Activated CD4-positive, alpha-beta T cell treated with anti-CD3 and anti-CD28 coated beads, Interleukin-2, amount 50 U/mL, for 16 hours (primary cell): Measurements from ENCODE around the gene CX3CR1.
A peak's percentile ranks its signal among the peaks of the same experiment; 100 is the strongest.
"Not testable (repeated sequence)": the region's sequence is repeated elsewhere in the genome, so short reads cannot be mapped to it uniquely, and the experiment has no call there.

ENCODE experiments used
- DNase-seq: peaks from one replicate; pipeline ENCODE4 v3.0.0-alpha.2; 2020

The CX3CR1 gene

DNA sequence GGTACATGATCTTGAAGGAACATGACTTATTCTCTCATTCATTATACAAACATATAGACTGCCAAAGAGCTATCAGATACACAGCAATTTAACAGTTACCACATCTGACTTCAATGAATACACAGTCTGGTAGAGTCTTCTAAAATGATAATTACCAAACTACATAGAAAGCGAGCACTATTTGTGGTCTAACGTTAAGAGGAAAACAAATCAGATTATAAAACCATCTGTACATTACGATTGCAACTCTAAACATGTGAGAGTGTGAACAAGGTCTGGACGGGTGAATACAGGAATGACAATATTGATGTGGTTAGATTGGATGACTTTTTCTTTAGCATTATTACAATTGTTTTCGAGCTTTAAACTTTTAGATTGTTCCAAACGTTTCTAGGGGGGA lies 16.3 kb downstream of the CX3CR1 start:
- DNase-seq: no peak

DNA sequence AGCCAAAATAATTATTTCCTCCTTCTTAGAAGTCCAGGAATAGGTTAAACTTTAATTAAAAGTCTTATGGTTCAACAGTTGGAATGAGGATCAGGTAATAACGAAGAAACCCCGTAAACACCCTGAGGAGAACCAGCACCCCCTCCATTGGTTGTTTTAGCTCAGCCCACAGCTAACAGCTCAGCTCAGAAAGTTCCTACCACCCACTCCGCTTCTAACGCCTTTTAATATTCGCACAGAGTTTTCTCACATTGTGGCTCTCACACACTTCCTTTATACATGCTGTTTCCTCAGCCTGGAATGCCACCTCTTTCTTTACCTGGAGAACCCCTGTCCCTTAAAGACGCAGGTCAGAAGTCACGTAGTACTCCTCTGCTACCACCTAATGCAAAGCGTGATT lies 17.0 kb downstream of the CX3CR1 start:
- DNase-seq: no peak

GRCh38 chr3:39261726-39262125 lies 18.1 kb downstream of the CX3CR1 start:
- no peak for DNase-seq

- peak; percentile 73 for DNase-seq
Measured at GRCh38 chr3:39260957-39261356, 18.9 kb downstream of the CX3CR1 start.

DNA sequence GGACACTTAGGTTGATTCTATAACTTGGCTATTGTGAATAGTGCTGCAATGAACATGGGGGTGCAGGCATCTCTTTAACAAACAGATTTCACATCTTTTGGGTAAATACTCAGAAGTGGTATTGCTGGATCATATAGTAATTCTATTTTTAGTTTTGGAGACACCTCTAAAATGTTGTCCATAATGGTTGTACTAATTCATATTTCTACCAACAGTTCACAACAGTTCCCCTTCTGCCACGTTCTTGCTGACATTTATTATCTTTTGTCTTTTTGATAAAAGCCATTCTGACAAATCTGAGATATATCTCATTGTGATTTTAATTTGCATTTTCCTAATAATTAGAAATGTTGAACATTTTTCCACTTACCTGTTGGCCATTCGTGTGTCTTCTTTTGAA lies 19.5 kb downstream of the CX3CR1 start:
- no peak for DNase-seq

DNA sequence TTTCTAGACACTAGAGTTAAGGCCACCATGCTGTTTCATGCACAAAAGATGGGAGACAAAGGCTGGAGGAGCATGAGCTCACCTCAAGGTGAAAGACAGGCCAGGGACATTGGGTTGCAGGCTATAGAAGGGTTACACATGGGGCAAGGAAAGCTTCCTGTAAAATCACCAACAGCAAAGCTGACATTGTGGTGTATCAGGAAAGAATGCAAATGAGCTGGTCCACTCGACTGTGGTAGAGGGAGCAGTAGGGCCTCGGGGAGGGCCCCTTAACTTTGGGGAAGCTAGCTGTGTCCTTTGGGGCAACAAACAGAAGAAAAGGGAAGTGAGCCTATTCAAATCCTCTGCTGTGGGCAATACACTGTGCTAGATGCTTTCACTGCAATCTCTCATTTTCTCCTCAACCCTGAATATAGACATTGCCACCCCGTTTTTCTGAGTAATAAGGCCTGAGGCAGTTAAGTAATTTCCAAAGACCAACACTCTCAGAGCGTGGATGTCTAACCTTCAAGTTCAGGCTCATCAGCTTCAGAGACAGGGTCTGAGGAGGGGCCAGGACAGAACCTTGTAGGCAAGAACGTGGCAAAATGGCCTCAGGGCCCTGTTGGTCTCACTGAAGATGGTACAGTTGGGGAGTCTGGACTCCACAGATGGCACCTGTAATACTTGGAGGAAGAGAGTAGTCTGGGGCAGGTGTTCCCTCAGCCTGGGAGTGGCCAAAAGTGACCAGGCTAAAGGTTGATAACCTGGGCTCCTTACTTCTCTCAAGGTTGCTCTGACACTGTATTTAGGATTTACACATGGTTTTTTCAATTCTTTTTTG lies 24.1 kb downstream of the CX3CR1 start:
- no peak for DNase-seq

DNA sequence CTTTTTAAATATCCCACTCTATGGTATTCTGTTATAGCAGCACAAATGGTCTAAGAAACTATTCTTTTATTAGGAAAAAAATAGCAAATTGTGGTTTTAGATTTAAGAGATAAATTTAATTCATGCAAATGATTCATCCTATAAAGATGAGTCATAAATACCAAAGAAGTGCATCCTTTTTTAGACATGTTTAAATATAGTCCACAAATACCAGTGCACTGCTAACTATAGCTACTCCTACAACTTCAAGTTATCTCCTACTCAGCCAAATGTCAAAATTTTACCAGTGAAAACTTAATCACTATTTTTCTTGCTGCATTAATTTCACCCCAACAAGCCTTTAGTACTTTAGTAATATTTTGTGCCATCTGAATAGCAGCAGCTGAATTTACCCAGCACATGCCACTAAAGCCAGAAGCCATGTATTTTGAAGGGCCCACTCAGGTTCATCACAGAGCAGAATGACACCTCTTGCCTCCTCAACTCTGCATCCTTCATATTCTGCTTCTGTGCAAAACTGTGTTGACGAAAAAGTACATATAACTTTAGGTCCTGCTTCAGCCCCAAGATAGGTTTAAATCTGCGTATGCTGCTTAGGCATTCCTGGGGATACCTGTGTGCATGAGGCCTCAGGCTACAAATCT lies 24.9 kb downstream of the CX3CR1 start:
- no peak for DNase-seq

DNA sequence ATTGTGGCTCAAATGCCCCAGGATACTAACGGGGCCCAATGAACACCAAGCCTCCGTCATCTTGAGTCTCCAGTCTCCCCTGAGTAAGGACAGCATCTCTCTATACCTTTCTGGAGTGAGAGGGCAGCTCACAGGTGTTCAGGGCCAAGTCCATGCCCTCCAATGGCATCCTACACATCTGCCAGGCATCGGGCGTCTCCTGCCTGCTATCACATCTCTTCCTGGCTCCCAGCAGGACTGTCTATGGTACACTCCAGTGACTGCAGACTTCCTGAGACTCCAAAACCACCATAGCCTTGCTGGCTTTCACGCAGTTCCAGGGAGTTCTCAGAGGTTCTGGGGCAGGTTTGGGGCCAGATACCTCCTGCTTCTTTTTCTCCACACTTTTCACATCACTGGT lies 28.3 kb downstream of the CX3CR1 start:
- no peak for DNase-seq

DNA sequence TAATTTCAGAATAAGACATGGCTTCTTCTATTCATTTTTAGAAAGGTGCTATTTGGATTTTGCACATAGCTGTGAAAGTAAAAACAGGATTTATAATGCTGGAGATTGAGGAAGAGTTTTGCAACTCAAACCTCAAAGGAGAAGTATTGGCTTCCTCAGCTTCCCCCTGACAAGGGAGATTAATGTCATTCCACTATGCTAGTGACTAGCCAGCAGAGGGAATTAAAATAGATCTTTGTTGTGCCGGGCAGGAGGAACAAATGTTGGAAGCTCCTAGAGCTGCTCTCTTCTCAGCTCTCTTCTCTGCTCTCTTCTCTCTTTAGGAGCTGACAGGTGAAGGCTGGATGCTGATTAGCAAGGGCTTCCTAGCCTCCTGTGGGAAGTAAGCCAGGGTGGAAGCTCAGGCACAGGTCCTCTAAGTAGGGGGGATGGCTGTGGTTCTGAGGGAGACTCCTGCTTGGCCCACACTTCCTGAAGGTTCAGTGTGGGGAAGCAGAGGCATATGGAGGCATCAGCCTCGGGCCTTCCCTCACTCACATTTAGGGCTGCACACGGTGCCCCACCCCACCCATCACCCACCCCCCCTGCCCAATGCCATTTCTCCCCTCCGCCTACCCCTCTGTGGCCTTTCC lies 29.6 kb downstream of the CX3CR1 start:
- DNase-seq: no peak

DNA sequence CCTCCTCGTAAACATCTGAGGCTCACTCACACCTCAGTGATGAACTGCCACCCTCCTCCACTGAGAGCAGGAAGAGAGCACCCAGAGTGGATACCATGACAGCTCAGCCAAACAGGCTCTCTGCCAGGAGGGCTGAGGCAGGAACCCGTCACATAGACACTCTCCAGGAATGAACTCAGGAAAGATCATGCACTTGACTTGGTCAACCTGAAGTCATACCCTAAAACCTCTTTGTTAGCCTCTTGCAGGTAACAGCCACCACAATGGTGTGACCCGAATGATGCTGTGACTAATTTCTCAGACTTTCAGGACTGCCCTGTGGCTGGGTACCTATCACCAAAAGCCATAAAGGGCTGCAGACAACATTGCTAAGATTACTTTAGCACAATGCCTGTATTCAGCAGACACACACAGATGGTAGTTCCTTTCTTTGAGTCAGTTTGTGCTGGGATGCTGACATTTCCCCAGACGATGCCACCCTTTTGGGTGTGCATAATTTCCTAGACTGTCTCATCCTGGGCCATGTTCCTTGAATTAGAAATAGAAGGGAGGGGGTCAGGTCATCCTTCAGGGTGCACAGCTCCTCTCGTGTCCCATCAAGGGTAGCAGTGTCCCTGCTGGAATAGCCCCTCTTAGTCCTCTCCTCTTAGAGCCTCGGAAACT lies 30.3 kb downstream of the CX3CR1 start:
- no peak for DNase-seq

GRCh38 chr3:39241561-39241960 lies 38.3 kb downstream of the CX3CR1 start:
- DNase-seq: no peak

DNA sequence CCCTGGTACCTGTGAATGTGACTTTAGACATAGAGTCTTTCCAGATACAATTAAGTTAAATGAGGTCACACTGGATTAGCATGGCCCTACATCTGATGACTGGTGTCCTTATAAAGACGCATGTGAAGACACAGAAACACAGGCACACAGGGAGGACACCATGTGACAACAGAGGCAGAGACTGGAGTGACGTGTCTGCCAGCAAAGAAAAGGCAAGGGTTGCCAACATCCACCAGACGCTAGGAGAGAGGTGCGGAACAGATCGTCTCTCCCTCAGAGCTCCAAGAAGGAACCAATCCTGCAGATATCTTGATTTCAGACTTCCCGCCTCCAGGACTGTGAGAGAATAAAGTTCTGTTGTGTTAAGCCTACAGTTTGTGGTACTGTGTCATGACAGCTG lies 42.8 kb downstream of the CX3CR1 start:
- DNase-seq: no peak

- DNase-seq: no peak
Measured at GRCh38 chr3:39234651-39235050, 45.2 kb downstream of the CX3CR1 start.

GRCh38 chr3:39232859-39233258 lies 47.0 kb downstream of the CX3CR1 start:
- DNase-seq: no peak

DNA sequence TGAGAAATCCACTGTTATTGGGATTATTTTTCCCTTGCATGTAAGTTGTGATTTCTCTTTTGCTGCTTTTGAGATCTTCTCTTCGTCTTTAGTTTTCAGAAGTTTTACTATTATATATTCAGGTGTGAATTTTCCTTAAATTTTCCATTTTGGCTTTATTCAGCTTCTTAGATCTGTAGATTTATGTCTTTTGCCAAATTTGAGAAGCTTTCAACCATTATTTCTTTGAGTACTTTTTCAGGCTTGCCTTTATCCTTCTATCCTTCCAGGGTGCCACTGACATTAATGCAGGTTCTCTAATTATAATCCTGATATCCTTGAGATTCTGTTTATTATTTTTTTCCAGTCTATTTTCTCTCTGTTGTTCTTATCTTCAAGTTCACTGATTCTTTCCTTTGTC lies 49.4 kb downstream of the CX3CR1 start:
- no peak for DNase-seq

- DNase-seq: no peak
Measured at GRCh38 chr3:39228496-39228895, 51.3 kb downstream of the CX3CR1 start.

- DNase-seq: not testable (repeated sequence)
Measured at GRCh38 chr3:39227596-39227995, 52.2 kb downstream of the CX3CR1 start.

DNA sequence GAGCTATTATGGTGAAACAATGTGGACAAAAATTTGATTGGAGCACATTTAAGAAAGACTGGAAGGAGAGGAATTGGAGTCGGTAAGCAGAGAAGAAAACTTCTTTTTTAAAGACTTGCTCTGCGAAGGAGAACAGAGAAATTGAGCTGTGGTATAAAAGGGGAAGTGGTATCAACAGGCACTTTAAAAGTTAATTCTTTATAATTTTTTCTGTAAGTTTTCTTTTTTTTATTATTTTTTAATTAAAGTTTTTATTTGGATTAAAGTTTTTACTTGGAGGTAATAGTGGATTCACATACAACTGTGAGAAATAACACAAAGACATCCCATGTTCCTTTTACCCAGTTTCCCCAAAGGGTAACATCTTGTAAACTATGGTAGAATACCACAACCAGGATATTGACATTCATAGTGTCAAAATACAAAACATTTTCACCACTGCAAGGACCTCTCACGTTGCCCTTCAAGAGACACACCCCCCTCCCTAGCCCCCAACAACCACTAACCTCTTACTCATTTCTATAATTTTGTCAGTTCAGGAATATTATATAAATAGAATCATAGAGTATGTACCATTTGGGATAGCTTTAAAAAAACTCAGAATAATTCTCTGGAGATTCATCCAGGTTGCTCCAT lies 53.6 kb downstream of the CX3CR1 start:
- DNase-seq: no peak

DNA sequence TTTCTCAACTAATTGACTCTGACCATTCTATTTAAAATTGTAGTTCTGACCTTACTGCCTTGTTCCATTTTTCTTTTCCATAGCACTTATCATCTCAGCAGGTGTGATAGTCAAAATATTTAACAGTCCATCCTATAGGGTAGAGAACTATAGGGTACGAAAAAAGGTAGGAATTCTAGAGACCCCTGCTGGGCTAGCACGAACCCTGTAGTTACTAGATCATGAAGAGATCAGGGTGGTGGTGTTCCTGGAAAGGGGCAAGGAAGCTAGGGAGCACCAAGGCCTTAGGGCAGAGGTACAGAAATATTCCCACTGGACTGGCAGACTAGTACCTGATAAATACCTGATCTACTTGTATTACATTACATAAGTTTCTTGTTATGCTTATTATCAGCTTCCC lies 55.5 kb downstream of the CX3CR1 start:
- DNase-seq: no peak

- no peak for DNase-seq
Measured at GRCh38 chr3:39222939-39223338, 56.9 kb downstream of the CX3CR1 start.

GRCh38 chr3:39222462-39222861 lies 57.4 kb downstream of the CX3CR1 start:
- no peak for DNase-seq

GRCh38 chr3:39221141-39221530 lies 58.7 kb downstream of the CX3CR1 start:
- DNase-seq: no peak
